GM12801 (cell line): Measurements from ENCODE around the gene CDK4.

Experiments used
- TF ChIP-seq, protein P1 (sequence below): IDR thresholded peaks from one replicate; pipeline ENCODE4 v1.5.1; 2011; ENCODE audit warnings: control low read depth; ENCODE audit not compliant: insufficient read length; ENCODE audit errors: extremely low read depth

CDK4 gene

DNA sequence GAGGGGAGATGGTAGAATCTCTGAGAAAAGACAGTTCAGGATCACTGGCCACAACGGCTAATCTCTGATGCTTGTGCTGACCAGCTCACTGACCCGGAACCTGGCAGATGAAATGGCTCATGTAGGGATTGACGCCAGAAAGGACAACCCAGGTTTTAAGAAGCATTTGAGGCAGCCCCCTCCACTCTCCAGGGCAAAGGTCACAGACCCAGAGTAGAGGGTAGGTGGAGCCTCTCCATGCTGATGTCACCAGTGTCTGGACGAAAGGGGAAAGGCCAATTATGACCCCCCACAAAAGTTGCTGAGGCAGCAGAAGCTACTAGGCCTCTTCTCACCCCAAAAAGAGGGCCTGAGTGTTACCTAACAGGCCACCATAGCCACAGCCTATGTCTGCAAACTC, 18.6 kb upstream of the CDK4 start:
- TF ChIP-seq, protein P1, sequence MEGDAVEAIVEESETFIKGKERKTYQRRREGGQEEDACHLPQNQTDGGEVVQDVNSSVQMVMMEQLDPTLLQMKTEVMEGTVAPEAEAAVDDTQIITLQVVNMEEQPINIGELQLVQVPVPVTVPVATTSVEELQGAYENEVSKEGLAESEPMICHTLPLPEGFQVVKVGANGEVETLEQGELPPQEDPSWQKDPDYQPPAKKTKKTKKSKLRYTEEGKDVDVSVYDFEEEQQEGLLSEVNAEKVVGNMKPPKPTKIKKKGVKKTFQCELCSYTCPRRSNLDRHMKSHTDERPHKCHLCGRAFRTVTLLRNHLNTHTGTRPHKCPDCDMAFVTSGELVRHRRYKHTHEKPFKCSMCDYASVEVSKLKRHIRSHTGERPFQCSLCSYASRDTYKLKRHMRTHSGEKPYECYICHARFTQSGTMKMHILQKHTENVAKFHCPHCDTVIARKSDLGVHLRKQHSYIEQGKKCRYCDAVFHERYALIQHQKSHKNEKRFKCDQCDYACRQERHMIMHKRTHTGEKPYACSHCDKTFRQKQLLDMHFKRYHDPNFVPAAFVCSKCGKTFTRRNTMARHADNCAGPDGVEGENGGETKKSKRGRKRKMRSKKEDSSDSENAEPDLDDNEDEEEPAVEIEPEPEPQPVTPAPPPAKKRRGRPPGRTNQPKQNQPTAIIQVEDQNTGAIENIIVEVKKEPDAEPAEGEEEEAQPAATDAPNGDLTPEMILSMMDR: no peak

DNA sequence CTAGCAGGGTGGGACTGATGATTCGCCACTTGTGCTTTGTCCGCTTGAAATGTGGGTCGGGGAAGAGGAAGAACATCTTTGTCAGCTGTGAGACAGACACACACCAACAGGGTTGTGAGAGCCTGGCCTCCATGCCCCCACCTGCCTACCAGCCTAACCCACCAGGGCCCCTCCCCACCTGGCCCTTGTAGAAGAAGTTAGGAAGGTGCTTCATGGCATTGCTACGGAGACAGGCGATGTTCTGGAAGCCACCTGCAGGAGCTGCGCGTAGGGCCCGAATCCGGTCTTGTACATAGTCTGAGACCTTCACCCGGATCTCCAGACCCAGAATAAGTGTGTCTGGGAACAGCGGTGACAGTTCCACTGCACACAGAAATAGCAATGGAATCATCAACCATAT, 17.5 kb upstream of the CDK4 start:
- TF ChIP-seq, protein P1: no peak

DNA sequence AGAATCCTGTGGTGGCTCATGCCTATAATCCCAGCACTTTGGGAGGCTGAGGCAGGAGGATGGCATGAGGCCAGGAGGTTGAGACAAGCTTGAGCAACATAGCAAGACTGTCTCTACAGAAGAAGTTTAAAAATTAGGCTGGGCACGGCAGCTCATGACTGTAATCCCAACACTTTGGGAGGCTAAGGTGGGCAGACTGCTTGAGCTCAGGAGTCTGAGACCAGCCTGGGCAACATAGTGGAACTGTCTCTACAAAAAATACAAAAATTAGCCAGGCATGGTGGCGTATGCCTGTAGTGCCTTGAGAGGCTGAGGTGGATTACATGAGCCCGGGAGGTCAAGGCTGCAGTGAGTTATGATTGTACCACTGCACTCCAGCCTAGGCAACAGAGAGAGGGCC, 15.8 kb upstream of the CDK4 start:
- TF ChIP-seq, protein P1: no peak

DNA sequence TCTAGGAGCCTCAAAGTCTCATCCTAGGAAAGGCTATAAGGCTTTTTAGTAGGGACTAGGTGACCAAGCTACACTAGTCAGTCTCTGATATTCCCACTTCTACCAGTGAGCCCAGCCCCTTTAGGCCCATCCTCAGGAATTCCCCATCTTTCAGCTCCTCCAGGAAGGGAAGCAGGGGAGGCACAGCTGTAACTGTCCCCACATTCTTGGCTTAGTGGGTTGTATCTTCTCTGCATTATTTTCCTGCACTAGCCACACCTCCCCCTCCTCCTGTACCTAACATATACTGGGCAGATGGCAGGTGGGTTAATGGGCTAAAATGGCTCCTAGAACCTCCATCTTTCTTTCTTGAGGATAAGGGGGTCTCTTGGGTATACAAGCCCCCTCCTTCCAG, 15.2 kb upstream of the CDK4 start:
- TF ChIP-seq, protein P1: no peak

DNA sequence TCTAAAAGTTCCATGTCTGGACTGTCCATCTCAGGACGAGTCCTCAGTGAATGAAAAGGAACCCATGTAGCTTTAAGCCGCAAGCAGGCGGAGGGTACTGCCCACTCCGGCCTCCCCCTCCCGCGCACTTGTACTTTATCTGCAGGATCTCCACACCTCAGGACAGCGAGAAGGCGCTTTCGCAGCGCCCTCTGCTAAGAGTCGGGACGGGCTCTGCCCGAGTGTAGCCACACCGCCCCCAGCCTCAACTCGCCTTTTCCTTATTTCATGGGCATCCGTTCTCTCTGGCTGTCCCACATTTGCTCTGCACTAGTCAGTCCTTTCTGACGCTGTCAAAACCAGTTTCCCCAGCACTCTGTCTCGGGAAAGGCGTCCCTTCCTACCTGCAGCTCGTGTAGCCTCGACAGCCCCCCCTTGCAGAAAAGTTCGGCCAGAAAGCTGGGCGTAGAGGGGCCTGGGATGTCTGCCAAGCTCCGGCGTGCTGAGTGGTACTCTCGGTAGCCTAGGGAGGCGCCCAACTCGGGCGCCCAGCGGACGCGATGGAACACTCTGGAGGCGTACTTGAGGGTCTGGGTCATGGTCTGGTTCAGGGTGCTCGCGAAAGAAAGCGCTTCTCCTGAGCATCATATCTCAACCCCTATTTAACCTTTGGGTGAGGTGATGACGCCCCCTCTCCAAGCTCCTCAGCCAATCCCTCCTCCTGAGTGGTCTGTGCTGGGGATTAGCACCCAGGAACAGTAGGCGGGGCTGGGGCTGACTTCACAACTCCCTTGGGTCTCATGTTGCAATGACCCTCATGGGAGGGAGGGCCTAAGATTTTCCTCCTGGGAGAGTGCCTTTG, 14.6 kb upstream of the CDK4 start, which contains the start of gene CYP27B1:
CYP27B1 (minus strand) TSS at position 615 of the 841 bp plus-strand sequence; CDS start at position 578, 37 bp downstream.
- TF ChIP-seq, protein P1: no peak

DNA sequence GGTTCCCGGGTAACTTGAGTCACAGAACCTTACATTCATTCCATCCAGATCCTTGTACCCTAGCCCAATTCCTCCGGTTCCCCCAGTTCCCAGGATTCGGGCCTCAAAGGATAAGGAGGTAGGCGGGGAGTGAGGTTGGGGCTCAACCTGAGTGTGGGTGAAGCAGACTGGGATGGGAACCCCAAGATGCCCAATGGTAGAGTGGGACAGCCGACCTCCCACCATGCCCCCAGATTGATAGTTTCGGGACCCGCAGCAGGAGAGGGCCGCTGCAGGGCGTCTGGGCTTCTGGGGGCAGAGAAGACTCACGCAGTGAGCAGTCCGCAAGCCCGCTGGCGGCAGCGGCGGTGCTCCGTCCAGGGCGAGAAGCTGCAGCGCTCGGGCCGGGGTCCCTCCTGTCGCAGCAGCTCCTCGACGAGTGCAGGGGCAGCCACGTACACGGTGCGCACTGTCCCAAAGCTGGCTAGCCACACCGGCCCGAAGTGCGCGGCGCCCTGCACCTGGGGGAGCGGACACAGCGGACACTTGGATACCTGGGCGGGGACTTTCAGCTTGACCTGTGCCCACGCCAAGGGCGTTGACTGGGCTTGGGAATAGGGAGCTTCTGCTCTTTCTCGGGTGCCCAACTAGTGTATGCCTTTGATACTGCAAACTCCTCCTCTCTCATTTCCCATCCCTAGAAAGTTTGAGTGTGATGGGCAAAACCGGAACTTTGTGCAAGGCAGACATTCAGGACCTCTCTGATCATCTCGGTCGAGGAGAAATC, 13.8 kb upstream of the CDK4 start:
- TF ChIP-seq, protein P1: no peak

DNA sequence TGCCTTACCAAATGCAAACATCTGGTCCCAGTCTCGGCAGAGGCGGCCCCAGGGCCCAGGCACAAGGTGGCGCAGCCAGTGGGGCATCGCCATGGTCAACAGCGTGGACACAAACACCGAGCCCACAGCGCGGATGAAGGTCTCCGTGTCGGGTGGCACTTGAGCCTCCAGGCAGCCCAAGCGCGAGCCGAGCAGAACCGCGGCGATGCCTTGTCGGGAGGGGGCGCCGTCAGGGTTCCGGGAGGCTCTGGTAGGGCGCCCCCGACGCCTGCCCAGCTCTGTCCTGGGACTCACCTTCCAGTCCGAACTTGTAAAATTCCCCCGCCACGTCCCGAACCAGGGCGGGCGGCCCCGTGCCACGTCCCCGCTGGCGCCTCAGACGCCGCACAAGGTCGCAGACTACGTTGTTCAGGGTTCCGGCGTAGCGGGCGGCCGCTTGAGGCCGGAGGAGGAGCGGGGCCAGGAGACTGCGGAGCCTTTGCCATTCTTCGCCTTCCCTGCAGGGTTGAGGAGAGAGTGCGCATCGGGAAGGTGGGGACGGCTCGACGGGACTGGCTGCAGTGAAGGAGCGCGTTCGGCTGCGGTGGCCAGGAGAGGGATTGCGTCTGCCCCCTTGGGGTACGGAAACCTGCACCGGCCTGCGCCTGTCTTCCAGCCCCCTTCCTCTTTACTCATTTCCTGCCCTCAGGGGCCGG, 13.0 kb upstream of the CDK4 start:
- TF ChIP-seq, protein P1: no peak
